SU-DHL-6 (cell line): ENCODE data around the gene SH3BP5.

Source experiments
- H2AFZ ChIP-seq: fragments of 200-600 bp; sonication (generic); 2 replicates; pipeline ENCODE4 v1.6.1; 2014; ENCODE audit warnings: low read depth, mild to moderate bottlenecking, moderate library complexity, mixed read lengths, antibody characterized with exemption, low read length; ENCODE audit not compliant: severe bottlenecking
- H3F3A ChIP-seq: fragments of 200-600 bp; shearing (Covaris generic); 2 replicates; pipeline ENCODE4 v1.6.0; 2016; ENCODE audit warnings: antibody characterized with exemption, mild to moderate bottlenecking; ENCODE audit not compliant: insufficient read depth
- H3K27ac ChIP-seq: fragments of 200-600 bp; sonication (generic); 2 replicates; pipeline ENCODE4 v1.5.1; 2016; ENCODE audit warnings: low read depth, mild to moderate bottlenecking, low read length, moderate library complexity, mixed read lengths
- H3K27me3 ChIP-seq: fragments of 200-600 bp; sonication (generic), shearing (Covaris generic); 2 replicates; pipeline ENCODE4 v1.6.0; 2014; ENCODE audit warnings: mild to moderate bottlenecking, low read length
- H3K36me3 ChIP-seq: fragments of 200-600 bp; sonication (generic); 2 replicates; pipeline ENCODE4 v1.6.1; 2014; ENCODE audit warnings: mild to moderate bottlenecking, low read length, mixed read lengths
- H3K4me2 ChIP-seq: fragments of 300-600, 200-600 bp; shearing (Covaris generic), sonication (generic); 2 replicates; pipeline ENCODE4 v1.6.0; 2014; ENCODE audit warnings: low read length, low read depth, mild to moderate bottlenecking; ENCODE audit not compliant: poor library complexity, severe bottlenecking
- H3K4me3 ChIP-seq: fragments of 200-600 bp; sonication (generic); 2 replicates; pipeline ENCODE4 v1.5.1; 2014; ENCODE audit warnings: antibody characterized with exemption, low read length, mild to moderate bottlenecking, mixed read lengths; ENCODE audit not compliant: insufficient read depth, poor library complexity, severe bottlenecking
- H3K79me2 ChIP-seq: fragments of 200-600 bp; sonication (generic); 2 replicates; pipeline ENCODE4 v1.6.1; 2014; ENCODE audit warnings: mild to moderate bottlenecking, low read length, moderate library complexity; ENCODE audit not compliant: insufficient read depth
- H3K9ac ChIP-seq: fragments of 200-600 bp; sonication (generic); 2 replicates; pipeline ENCODE4 v1.7.0; 2014; ENCODE audit warnings: mild to moderate bottlenecking, low read length
- H3K9me2 ChIP-seq: fragments of 200-600 bp; sonication (generic); replicated peaks from 2 replicates; pipeline ENCODE4 v1.6.1; 2014; ENCODE audit warnings: low read length; ENCODE audit not compliant: insufficient read depth
- H3K9me3 ChIP-seq: fragments of 200-600 bp; sonication (generic); 2 replicates; pipeline ENCODE4 v1.6.1; 2014; ENCODE audit warnings: low read length, mixed read lengths; ENCODE audit not compliant: insufficient read depth
- H4K20me1 ChIP-seq: fragments of 200-600 bp; sonication (generic); 2 replicates; pipeline ENCODE4 v1.6.1; 2014; ENCODE audit warnings: low read depth, mild to moderate bottlenecking, antibody characterized with exemption, low read length, moderate library complexity, mixed read lengths
- EZH2phosphoT487 ChIP-seq: fragments of 200-600 bp; sonication (generic), shearing (Covaris generic); conservative IDR thresholded peaks from 2 replicates; pipeline ENCODE4 v1.6.1; 2018; ENCODE audit warnings: mild to moderate bottlenecking, antibody characterized with exemption, low read length, moderate library complexity, mixed read lengths
- TF ChIP-seq, protein P1 (sequence below): fragments of 200-600 bp; sonication (generic); IDR thresholded peaks from one replicate; pipeline ENCODE4 v1.5.1; 2017; ENCODE audit warnings: antibody characterized with exemption, mild to moderate bottlenecking, low read length, moderate library complexity; ENCODE audit not compliant: insufficient read depth, poor library complexity, severe bottlenecking

Gene SH3BP5

DNA sequence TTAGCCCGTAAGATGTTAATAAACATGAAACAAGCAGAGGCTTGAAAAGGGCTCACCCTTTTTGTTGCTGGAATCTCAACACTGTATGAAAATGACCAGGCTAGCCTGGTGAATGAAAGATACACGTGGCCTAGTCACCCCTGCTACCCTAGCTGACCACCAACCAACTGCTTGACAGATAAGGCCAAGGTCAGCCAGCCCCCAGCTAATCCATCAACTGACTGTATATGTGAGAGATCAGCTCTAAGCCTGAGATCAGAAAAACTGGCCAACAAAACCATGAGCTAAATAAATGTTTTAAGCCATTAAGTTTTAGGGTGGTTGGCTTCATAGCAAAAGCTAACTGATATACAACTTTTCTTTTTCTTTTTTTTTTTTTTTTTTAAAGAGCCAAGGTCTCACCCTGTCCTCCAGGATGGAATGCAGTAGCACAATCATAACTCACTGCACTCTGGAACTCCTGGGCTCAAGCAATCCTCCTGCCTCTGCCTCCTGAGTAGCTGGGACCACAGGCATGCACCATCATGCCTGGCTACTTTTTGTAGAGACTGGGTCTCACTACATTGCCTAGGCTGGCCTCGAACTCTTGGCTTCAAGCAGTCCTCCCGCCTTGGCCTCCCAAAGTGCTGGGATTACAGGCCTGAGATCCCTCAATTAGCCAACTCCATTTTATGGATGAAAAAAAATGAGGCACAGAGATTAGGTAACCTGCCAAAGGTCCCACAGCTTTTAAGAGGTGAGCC lies 34.6 kb downstream of the SH3BP5 start:
- Histone ChIP-seq H3K79me2 (no peaks in the 10 kb centered on the region), H3K4me2 (no peak overlapping the region)

DNA sequence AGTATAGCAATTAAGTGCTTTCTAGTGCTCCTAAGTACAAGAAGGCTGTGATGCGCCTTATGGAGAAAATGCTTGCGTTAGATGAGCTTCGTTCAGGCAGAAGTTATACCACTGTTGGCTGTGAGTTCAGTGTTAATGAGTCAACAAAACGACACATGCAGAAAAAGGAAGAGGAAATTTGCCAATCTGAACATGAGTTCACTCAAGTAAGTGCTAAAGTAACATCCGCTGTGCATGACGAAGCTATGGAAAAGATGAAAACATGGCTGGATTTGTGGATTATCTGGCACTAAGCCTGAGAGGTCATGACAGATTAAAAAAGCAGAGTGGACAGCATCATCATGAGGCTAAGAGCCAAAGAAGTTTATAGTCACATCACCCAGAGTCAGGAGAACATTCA lies 36.9 kb downstream of the SH3BP5 start:
- H3K79me2 ChIP-seq: no peaks in the 10 kb centered on the region
- H3K27me3 ChIP-seq: no peaks in the 10 kb centered on the region
- H2AFZ ChIP-seq: no peak overlapping the region
- H3K27ac ChIP-seq: no peak overlapping the region
- no peak overlapping the region for H3K4me3 ChIP-seq
- H3K9me3 ChIP-seq: no peaks in the 10 kb centered on the region
- no peak overlapping the region for H3K4me2 ChIP-seq
- H4K20me1 ChIP-seq: no peaks in the 10 kb centered on the region
- H3F3A ChIP-seq: no peaks in the 10 kb centered on the region
- no peaks in the 10 kb centered on the region for H3K36me3 ChIP-seq
- no peak for TF ChIP-seq EZH2phosphoT487
- TF ChIP-seq, protein P1, sequence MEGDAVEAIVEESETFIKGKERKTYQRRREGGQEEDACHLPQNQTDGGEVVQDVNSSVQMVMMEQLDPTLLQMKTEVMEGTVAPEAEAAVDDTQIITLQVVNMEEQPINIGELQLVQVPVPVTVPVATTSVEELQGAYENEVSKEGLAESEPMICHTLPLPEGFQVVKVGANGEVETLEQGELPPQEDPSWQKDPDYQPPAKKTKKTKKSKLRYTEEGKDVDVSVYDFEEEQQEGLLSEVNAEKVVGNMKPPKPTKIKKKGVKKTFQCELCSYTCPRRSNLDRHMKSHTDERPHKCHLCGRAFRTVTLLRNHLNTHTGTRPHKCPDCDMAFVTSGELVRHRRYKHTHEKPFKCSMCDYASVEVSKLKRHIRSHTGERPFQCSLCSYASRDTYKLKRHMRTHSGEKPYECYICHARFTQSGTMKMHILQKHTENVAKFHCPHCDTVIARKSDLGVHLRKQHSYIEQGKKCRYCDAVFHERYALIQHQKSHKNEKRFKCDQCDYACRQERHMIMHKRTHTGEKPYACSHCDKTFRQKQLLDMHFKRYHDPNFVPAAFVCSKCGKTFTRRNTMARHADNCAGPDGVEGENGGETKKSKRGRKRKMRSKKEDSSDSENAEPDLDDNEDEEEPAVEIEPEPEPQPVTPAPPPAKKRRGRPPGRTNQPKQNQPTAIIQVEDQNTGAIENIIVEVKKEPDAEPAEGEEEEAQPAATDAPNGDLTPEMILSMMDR: no peak
- H3K9me2 ChIP-seq: no peaks in the 10 kb centered on the region
- H3K9ac ChIP-seq: no peak overlapping the region

More for the DNA sequence above, 34.6 kb downstream of the SH3BP5 start:
- H3F3A ChIP-seq: no peaks in the 10 kb centered on the region
- no peaks in the 10 kb centered on the region for H3K36me3 ChIP-seq
- no peak overlapping the region for H3K9ac ChIP-seq
- no peaks in the 10 kb centered on the region for H3K9me2 ChIP-seq
- no peaks in the 10 kb centered on the region for H3K27me3 ChIP-seq
- H4K20me1 ChIP-seq: no peaks in the 10 kb centered on the region
- H2AFZ ChIP-seq: no peak overlapping the region
- H3K27ac ChIP-seq: no peak overlapping the region
- TF ChIP-seq, protein P1: no peak
- TF ChIP-seq EZH2phosphoT487: no peak
- H3K9me3 ChIP-seq: no peaks in the 10 kb centered on the region
- H3K4me3 ChIP-seq: no peak overlapping the region

GRCh38 chr3:15294929-15295328 lies 37.5 kb downstream of the SH3BP5 start:
- TF ChIP-seq, protein P1: no peak
- no peak for TF ChIP-seq EZH2phosphoT487
- H3K27me3 ChIP-seq: no peaks in the 10 kb centered on the region
- no peaks in the 10 kb centered on the region for H4K20me1 ChIP-seq
- H3K27ac ChIP-seq: no peak overlapping the region
- no peak overlapping the region for H2AFZ ChIP-seq
- H3K9me3 ChIP-seq: no peaks in the 10 kb centered on the region
- no peak overlapping the region for H3K9ac ChIP-seq
- H3K4me3 ChIP-seq: no peak overlapping the region
- no peaks in the 10 kb centered on the region for H3K9me2 ChIP-seq
- H3F3A ChIP-seq: no peaks in the 10 kb centered on the region
- no peak overlapping the region for H3K4me2 ChIP-seq
- no peaks in the 10 kb centered on the region for H3K79me2 ChIP-seq
- no peaks in the 10 kb centered on the region for H3K36me3 ChIP-seq
